Suppressor macrophage (primary cell): ENCODE results near the gene AP1S1.
"Not testable (repeated sequence)": the region's sequence is repeated elsewhere in the genome, so short reads cannot be mapped to it uniquely, and the experiment has no call there.

Experiments
- DNase-seq, 4 experiments: peaks; one replicate each; pipeline ENCODE4 v3.0.0-alpha.2; 2020 to 2022

Gene AP1S1

GRCh38 chr7:101125989-101126650 is 28.2 kb upstream of the AP1S1 start:
- DNase-seq, result peak in 2 of 4 experiments; percentile 55 to 57

- peak; percentile 86 to 96 (median 92) for DNase-seq
These were observed 27.4 kb upstream of the AP1S1 start, which contains the start of gene SERPINE1 for GRCh38 chr7:101126651-101127459. TSS of gene SERPINE1 (plus strand) at chr7:101127104. CDS start at chr7:101128394, 1,290 bp downstream.

- DNase-seq, result no peak
These were observed 26.7 kb upstream of the AP1S1 start for GRCh38 chr7:101127460-101128039.

- no peak for DNase-seq
These were observed 26.0 kb upstream of the AP1S1 start for GRCh38 chr7:101128040-101128834.

GRCh38 chr7:101129603-101130117 is 24.6 kb upstream of the AP1S1 start:
- DNase-seq, result peak in 2 of 4 experiments; percentile 37 to 44

- DNase-seq, result not testable (repeated sequence)
These were observed 21.4 kb upstream of the AP1S1 start for GRCh38 chr7:101132626-101133600.

GRCh38 chr7:101133621-101134398 is 20.5 kb upstream of the AP1S1 start:
- peak in 2 of 4 experiments; percentile 51 to 58 for DNase-seq

GRCh38 chr7:101134399-101134980 is 19.8 kb upstream of the AP1S1 start:
- DNase-seq, result peak; percentile 57 to 71 (median 64)

GRCh38 chr7:101137651-101138212 is 16.5 kb upstream of the AP1S1 start:
- peak in 1 of 4 experiments; percentile 44 for DNase-seq

GRCh38 chr7:101138213-101138870 is 15.9 kb upstream of the AP1S1 start:
- peak; percentile 89 to 95 (median 93) for DNase-seq

- no peak for DNase-seq
These were observed 14.0 kb upstream of the AP1S1 start for GRCh38 chr7:101140339-101140699.

- DNase-seq, result no peak
These were observed 13.4 kb upstream of the AP1S1 start for GRCh38 chr7:101140746-101141382.

GRCh38 chr7:101151908-101152651 is 2.2 kb upstream of the AP1S1 start:
- DNase-seq, result no peak

GRCh38 chr7:101154693-101155102 is 422 bp downstream of the AP1S1 start:
- no peak for DNase-seq

GRCh38 chr7:101155303-101155702 is 1.0 kb downstream of the AP1S1 start:
- peak in 1 of 4 experiments; percentile 45 for DNase-seq

GRCh38 chr7:101156277-101156676 is 2.0 kb downstream of the AP1S1 start:
- DNase-seq, result no peak

GRCh38 chr7:101156866-101157589 is 2.8 kb downstream of the AP1S1 start:
- no peak for DNase-seq
